LNCAP (cell line): ENCODE results near the gene SLC26A5.

ENCODE experiments used
- TF ChIP-seq, protein P1 (sequence below): fragments of 450-650 bp; IDR thresholded peaks from 2 replicates; pipeline ENCODE4 v1.5.1; 2017; ENCODE audit warnings: mild to moderate bottlenecking

SLC26A5 gene

DNA sequence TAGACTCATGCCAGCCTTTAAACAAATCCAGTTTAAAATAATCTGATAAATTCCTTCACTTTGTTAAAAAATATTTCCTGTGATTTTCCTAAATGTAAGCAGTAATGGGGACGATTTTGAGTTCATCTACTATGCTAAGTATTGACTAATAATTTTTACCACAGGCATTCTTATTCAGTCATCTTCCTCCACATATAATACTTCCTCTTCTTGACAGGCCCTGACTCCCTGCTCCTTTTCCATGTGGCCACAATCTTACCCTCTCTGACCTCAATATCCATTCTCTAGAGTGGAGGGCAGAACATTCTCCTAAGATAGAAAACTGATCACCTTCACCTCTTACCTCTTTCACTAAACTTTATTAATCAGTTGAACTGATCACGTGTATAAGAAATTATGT, 109.2 kb downstream of the SLC26A5 start:
- TF ChIP-seq, protein P1, sequence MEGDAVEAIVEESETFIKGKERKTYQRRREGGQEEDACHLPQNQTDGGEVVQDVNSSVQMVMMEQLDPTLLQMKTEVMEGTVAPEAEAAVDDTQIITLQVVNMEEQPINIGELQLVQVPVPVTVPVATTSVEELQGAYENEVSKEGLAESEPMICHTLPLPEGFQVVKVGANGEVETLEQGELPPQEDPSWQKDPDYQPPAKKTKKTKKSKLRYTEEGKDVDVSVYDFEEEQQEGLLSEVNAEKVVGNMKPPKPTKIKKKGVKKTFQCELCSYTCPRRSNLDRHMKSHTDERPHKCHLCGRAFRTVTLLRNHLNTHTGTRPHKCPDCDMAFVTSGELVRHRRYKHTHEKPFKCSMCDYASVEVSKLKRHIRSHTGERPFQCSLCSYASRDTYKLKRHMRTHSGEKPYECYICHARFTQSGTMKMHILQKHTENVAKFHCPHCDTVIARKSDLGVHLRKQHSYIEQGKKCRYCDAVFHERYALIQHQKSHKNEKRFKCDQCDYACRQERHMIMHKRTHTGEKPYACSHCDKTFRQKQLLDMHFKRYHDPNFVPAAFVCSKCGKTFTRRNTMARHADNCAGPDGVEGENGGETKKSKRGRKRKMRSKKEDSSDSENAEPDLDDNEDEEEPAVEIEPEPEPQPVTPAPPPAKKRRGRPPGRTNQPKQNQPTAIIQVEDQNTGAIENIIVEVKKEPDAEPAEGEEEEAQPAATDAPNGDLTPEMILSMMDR, result no peak

DNA sequence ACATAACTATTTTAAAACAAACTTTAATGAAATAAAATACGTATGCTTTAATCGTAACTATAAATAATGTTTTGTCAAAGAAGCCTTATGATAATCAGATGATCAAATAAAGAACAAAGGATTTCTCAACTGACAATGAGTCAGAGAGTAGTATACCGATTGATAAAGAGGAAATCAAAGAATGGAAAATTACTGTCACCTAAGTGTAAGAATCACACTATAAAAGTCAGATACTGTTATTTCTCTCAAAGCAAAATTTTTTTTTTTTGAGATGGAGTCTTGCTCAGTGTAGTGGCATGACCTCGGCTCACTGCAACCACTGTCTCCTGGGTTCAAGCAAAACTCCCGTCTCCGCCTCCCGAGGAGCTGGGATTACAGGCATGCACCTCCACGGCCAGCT, 120.3 kb downstream of the SLC26A5 start:
- TF ChIP-seq, protein P1, result no peak
